ENCODE results near the gene COL21A1. TPM values are rescaled to one million over a fixed set of nuclear protein-coding genes. Genes with fewer than 3 reads are reported as not detected.

The COL21A1 gene
- polyA plus RNA-seq, 2 of the 4 experiments (the other 2 are of a cell fraction): 1.4 to 3.3 TPM

GRCh38 chr6:56096946-56097621, 150.3 kb downstream of the COL21A1 start (continued):
- no peak for TF ChIP-seq MYC (IDR thresholded peaks at IDR 0.05; ENCODE audit: borderline replicate concordance, low read length)
- no peak for TF ChIP-seq EHF (CRISPR knock-in tag; IDR thresholded peaks at IDR 0.05)
- TF ChIP-seq JUN (IDR thresholded peaks at IDR 0.05): no peak
- TF ChIP-seq HOXA7 (CRISPR knock-in tag; IDR thresholded peaks at IDR 0.05): no peak

- ChIA-PET POLR2A (no interaction called here), CTCF (no interaction called here)
- DNase-seq (ENCODE audit: low read depth in 1 of 2, low spot score in 1 of 2) (no peak), FAIRE-seq (no peak), ATAC-seq (no peak)
- no peak overlapping the region for H3K4me3 ChIP-seq
- peaks cover 9% of the 10 kb centered on the region; the same call in 1 of the 3 replicates for H3K9me3 ChIP-seq
- TF ChIP-seq ELK1 (IDR thresholded peaks at IDR 0.05; ENCODE audit: low read depth, low read length): no peak
- TF ChIP-seq RAD21 (conservative IDR thresholded peaks at IDR 0.05 in 1 of 2, IDR thresholded peaks at IDR 0.05 in 1 of 2): no peak
- no peak for TF ChIP-seq SMC3 (IDR thresholded peaks at IDR 0.05)
- no peak for TF ChIP-seq PBX3 (IDR thresholded peaks at IDR 0.05)
- TF ChIP-seq RNF2 (IDR thresholded peaks at IDR 0.05; ENCODE audit: borderline replicate concordance, low read depth): no peak
- TF ChIP-seq JUN (IDR thresholded peaks at IDR 0.05): no peak
- no peak for TF ChIP-seq MAZ (IDR thresholded peaks at IDR 0.05; ENCODE audit: borderline replicate concordance, low read depth, low read length)
- H3K4me1 ChIP-seq: peaks cover 14% of the 10 kb centered on the region
- no peak overlapping the region for H3K4me2 ChIP-seq
- H3K27ac ChIP-seq: no peak overlapping the region
These were observed 150.8 kb downstream of the COL21A1 start for GRCh38 chr6:56096541-56096940.

- CTCF ChIA-PET: no interaction called here
- WGBS (ENCODE audit: missing lambda C conversion rate): 96% methylated on average over 1 of the region's 1 CpG
- peaks cover 12% of the 10 kb centered on the region for H3K4me1 ChIP-seq
- TF ChIP-seq ELK1 (IDR thresholded peaks at IDR 0.05; ENCODE audit: low read depth, low read length): no peak
- no peak for TF ChIP-seq CBX2 (IDR thresholded peaks at IDR 0.05; ENCODE audit: borderline replicate concordance, low read depth)
- TF ChIP-seq ATOH8 (CRISPR knock-in tag; IDR thresholded peaks at IDR 0.05; ENCODE audit: low read depth): no peak
- no peak for TF ChIP-seq FOXS1 (CRISPR knock-in tag; IDR thresholded peaks at IDR 0.05)
- no peak for TF ChIP-seq TP53 (CRISPR knock-in tag; IDR thresholded peaks at IDR 0.05)
- TF ChIP-seq NPAS2 (CRISPR knock-in tag; IDR thresholded peaks at IDR 0.05; ENCODE audit: borderline replicate concordance): no peak
- no peak for TF ChIP-seq CEBPB (IDR thresholded peaks at IDR 0.05)
- TF ChIP-seq ZSCAN20 (CRISPR knock-in tag; IDR thresholded peaks at IDR 0.05): no peak
- no peak for TF ChIP-seq BHLHE40 (IDR thresholded peaks at IDR 0.05; ENCODE audit: low read depth, low read length)
- H3K27ac ChIP-seq: no peak overlapping the region
- H3K9me3 ChIP-seq: peaks cover 9% of the 10 kb centered on the region; the same call in 1 of the 3 replicates
- H3K4me3 ChIP-seq: no peak overlapping the region
- FAIRE-seq (no peak), DNase-seq (ENCODE audit: low read depth in 1 of 2, low spot score in 1 of 2) (no peak), ATAC-seq (no peak)
- POLR2A ChIA-PET: no interaction called here
- no peak overlapping the region for H3K4me2 ChIP-seq
These were observed 153.6 kb downstream of the COL21A1 start for GRCh38 chr6:56093776-56094175.
